ENCODE results near the gene RALB.

DNA sequence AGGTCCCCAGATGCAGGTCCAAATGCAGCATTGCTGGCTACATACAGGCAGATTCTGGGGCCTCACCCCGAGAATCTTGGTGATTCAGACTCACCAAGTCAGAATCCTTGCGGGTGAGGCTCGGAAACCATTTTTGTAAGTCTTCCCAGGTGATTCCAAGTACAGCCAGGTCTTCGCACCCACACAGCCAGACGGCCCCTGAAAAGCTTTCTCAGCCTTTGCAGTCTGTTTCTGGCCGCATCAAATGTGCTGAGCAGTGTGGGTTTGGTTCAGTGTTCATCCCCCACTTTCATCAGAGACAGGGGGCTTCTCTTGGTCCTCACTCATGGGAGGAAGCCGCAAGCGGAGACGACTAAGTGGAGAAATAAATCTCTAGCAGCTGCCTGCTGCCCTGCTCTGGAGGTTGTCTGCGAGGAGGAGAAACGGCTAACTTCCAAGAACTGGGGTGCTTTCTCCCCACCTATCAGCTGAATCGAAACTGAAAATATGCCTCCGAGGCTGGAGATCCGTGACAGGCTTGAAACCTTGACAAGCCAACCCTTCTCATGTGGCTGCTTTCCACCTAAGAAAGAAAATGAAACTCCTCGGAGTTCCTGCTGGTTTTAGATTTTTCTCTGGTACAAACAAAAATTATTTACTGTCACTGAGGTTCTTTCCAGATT lies 20.5 kb upstream of the RALB start:
- TF ChIP-seq, protein P1, sequence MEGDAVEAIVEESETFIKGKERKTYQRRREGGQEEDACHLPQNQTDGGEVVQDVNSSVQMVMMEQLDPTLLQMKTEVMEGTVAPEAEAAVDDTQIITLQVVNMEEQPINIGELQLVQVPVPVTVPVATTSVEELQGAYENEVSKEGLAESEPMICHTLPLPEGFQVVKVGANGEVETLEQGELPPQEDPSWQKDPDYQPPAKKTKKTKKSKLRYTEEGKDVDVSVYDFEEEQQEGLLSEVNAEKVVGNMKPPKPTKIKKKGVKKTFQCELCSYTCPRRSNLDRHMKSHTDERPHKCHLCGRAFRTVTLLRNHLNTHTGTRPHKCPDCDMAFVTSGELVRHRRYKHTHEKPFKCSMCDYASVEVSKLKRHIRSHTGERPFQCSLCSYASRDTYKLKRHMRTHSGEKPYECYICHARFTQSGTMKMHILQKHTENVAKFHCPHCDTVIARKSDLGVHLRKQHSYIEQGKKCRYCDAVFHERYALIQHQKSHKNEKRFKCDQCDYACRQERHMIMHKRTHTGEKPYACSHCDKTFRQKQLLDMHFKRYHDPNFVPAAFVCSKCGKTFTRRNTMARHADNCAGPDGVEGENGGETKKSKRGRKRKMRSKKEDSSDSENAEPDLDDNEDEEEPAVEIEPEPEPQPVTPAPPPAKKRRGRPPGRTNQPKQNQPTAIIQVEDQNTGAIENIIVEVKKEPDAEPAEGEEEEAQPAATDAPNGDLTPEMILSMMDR (IDR thresholded peaks at IDR 0.05) = no peak
- no peak for TF ChIP-seq POLR2A (IDR thresholded peaks at IDR 0.05)
- TF ChIP-seq POLR2AphosphoS5 (IDR thresholded peaks at IDR 0.05) = peak; percentile 62

All from prostate gland (tissue), 2 donors.